ENCODE results near the gene CSTPP1.

CSTPP1 gene

DNA sequence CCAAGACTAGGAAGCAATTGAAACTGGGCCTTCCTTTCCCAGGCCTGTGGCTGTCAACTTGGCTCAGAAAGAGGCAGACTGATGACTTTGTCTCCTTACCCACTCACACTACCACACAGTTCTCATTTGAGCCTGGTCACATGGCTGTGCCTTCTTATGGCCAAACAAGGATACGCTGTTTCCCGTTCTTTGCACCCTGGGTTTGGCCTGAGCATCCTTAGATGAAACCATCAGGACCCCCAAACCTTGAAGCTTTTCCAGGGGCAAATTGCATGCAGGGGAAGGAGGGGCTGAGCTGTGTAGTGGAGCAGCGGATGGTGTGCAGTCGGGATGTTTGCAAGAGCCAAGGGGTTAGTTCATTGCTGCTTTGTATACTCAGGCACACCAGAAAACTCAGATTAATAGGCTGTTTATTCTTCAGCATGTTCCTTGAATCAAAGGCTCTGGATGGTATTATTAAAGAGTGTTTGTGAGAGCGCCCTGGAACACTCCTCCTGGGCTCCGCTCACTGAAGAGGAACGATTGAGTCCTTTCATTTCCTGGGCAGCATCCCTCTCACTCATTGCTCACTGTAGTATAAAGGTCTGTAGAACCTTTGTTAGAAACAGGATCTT lies 170.3 kb downstream of the CSTPP1 start:
- Histone ChIP-seq H3K4me2 (ENCODE audit: low read length) (peak overlapping the region; percentile 76), H3K27ac (ENCODE audit: low read depth, low read length, poor library complexity, severe bottlenecking) (peak overlapping the region; percentile 99), H3K79me2 (ENCODE audit: insufficient read depth, low read length) (no peaks in the 10 kb centered on the region), H4K20me1 (ENCODE audit: insufficient read depth, low read length) (no peaks in the 10 kb centered on the region), H2AFZ (ENCODE audit: low read length) (no peak overlapping the region), H3K36me3 (ENCODE audit: insufficient read depth, low read length) (no peaks in the 10 kb centered on the region), H3K27me3 (ENCODE audit: insufficient read depth, low read length) (no peaks in the 10 kb centered on the region), H3K4me1 (ENCODE audit: insufficient read depth, low read length, severe bottlenecking) (peaks cover 81% of the 10 kb centered on the region), H3K9me2 (ENCODE audit: low read depth, low read length) (no peaks in the 10 kb centered on the region), H3F3A (ENCODE audit: insufficient read depth, low read length) (peaks cover 2% of the 10 kb centered on the region; the same call in 1 of the 2 replicates), H3K9me3 (ENCODE audit: low read length) (no peaks in the 10 kb centered on the region), H3K9ac (ENCODE audit: low read length) (peak overlapping the region; percentile 38; the same call in 1 of the 2 replicates), H3K4me3 (ENCODE audit: low read depth, low read length, poor library complexity, severe bottlenecking) (peak overlapping the region; percentile 56)
- TF ChIP-seq, protein P1, sequence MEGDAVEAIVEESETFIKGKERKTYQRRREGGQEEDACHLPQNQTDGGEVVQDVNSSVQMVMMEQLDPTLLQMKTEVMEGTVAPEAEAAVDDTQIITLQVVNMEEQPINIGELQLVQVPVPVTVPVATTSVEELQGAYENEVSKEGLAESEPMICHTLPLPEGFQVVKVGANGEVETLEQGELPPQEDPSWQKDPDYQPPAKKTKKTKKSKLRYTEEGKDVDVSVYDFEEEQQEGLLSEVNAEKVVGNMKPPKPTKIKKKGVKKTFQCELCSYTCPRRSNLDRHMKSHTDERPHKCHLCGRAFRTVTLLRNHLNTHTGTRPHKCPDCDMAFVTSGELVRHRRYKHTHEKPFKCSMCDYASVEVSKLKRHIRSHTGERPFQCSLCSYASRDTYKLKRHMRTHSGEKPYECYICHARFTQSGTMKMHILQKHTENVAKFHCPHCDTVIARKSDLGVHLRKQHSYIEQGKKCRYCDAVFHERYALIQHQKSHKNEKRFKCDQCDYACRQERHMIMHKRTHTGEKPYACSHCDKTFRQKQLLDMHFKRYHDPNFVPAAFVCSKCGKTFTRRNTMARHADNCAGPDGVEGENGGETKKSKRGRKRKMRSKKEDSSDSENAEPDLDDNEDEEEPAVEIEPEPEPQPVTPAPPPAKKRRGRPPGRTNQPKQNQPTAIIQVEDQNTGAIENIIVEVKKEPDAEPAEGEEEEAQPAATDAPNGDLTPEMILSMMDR (IDR thresholded peaks at IDR 0.05; ENCODE audit: low read length): no peak
- no peak for TF ChIP-seq EZH2 (IDR thresholded peaks at IDR 0.05; ENCODE audit: borderline replicate concordance, low read length)

DNA sequence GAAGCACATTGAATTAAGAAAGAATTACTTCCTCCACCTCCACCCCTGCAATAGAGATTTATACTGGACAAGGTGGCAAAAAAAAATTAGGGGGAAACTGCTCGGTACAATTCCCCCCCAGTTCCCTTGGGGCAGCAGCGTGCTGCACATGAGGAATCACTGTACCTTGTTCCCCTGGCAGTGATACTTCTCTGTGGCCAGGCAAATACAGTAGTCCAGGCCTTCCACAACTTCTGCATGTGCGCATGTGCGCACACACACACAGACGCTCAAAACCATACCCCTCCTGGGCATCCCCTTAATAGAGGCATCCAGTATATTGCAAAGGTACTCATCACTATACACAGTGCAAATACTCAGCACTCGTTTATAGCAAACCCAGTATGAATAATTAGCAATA lies 171.2 kb downstream of the CSTPP1 start:
- peaks cover 89% of the 10 kb centered on the region for H3K4me1 ChIP-seq (ENCODE audit: insufficient read depth, low read length, severe bottlenecking)
- H3K9me3 ChIP-seq (ENCODE audit: low read length): no peaks in the 10 kb centered on the region
- H3K9ac ChIP-seq (ENCODE audit: low read length): peak overlapping the region; percentile 38; the same call in 1 of the 2 replicates
- H3K27ac ChIP-seq (ENCODE audit: low read depth, low read length, poor library complexity, severe bottlenecking): peak overlapping the region; percentile 99
- no peaks in the 10 kb centered on the region for H4K20me1 ChIP-seq (ENCODE audit: insufficient read depth, low read length)
- no peak for TF ChIP-seq EZH2 (IDR thresholded peaks at IDR 0.05; ENCODE audit: borderline replicate concordance, low read length)
- TF ChIP-seq, protein P1 (IDR thresholded peaks at IDR 0.05; ENCODE audit: low read length): no peak
- H3K9me2 ChIP-seq (ENCODE audit: low read depth, low read length): no peaks in the 10 kb centered on the region
- no peaks in the 10 kb centered on the region for H3K36me3 ChIP-seq (ENCODE audit: insufficient read depth, low read length)
- no peaks in the 10 kb centered on the region for H3K27me3 ChIP-seq (ENCODE audit: insufficient read depth, low read length)
- H2AFZ ChIP-seq (ENCODE audit: low read length): no peak overlapping the region
- H3K4me3 ChIP-seq (ENCODE audit: low read depth, low read length, poor library complexity, severe bottlenecking): peak overlapping the region; percentile 56
- H3K4me2 ChIP-seq (ENCODE audit: low read length): peak overlapping the region; percentile 76
- peaks cover 4% of the 10 kb centered on the region; the same call in 1 of the 2 replicates for H3F3A ChIP-seq (ENCODE audit: insufficient read depth, low read length)
- no peaks in the 10 kb centered on the region for H3K79me2 ChIP-seq (ENCODE audit: insufficient read depth, low read length)

DNA sequence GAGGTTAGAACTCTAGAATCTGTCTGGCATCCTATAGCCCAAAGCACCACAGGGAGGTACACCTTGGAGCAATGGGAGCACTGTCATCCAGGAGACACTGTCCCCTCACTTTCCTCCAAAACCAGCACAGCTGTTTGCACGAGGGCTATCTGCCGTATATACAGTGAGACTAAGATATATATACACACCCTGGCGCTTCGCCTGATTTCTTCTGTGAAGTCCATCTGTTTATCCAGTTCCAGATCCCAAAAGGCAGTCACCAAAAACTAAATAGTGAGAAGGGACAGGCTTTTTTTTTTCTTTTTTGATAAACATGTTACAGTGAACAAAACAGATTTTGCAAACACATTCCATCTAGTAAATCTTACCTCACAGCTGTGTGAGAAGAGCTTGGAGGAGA lies 171.7 kb downstream of the CSTPP1 start:
- H3K9me2 ChIP-seq (ENCODE audit: low read depth, low read length): no peaks in the 10 kb centered on the region
- no peaks in the 10 kb centered on the region for H3K9me3 ChIP-seq (ENCODE audit: low read length)
- TF ChIP-seq EZH2 (IDR thresholded peaks at IDR 0.05; ENCODE audit: borderline replicate concordance, low read length): no peak
- no peaks in the 10 kb centered on the region for H3K36me3 ChIP-seq (ENCODE audit: insufficient read depth, low read length)
- H3F3A ChIP-seq (ENCODE audit: insufficient read depth, low read length): peaks cover 4% of the 10 kb centered on the region; the same call in 1 of the 2 replicates
- H3K27me3 ChIP-seq (ENCODE audit: insufficient read depth, low read length): no peaks in the 10 kb centered on the region
- no peak overlapping the region for H2AFZ ChIP-seq (ENCODE audit: low read length)
- H3K4me2 ChIP-seq (ENCODE audit: low read length): peak overlapping the region; percentile 76
- H3K9ac ChIP-seq (ENCODE audit: low read length): peak overlapping the region; percentile 38; the same call in 1 of the 2 replicates
- no peaks in the 10 kb centered on the region for H3K79me2 ChIP-seq (ENCODE audit: insufficient read depth, low read length)
- no peaks in the 10 kb centered on the region for H4K20me1 ChIP-seq (ENCODE audit: insufficient read depth, low read length)
- H3K4me3 ChIP-seq (ENCODE audit: low read depth, low read length, poor library complexity, severe bottlenecking): peak overlapping the region; percentile 56
- peaks cover 90% of the 10 kb centered on the region for H3K4me1 ChIP-seq (ENCODE audit: insufficient read depth, low read length, severe bottlenecking)
- H3K27ac ChIP-seq (ENCODE audit: low read depth, low read length, poor library complexity, severe bottlenecking): peak overlapping the region; percentile 99

Data from OCI-LY1 (cell line).